Lung (tissue), 12 donors: ENCODE results near the gene SAMD4A. TPM values are rescaled to one million over a fixed set of nuclear protein-coding genes. Genes with fewer than 3 reads are reported as not detected.

Experiments
- ATAC-seq: fragments of 200-7000 bp; cut with Tn5 transposase; one replicate; pipeline ENCODE4 v1.9.1; 2020; ENCODE audit warnings: moderate number of reproducible peaks; ENCODE audit not compliant: insufficient read depth, low FRiP score
- DNase-seq, 3 donors: peaks; one replicate each; pipeline ENCODE4 v3.0.0-alpha.2; 2013 to 2017
- H3K27ac ChIP-seq, 2 donors: one replicate each; pipeline ENCODE4 v1.5.1; 2013; ENCODE audit warnings: mild to moderate bottlenecking in 2 of 2, moderate library complexity in 2 of 2, control low read depth in 1 of 2, inconsistent platforms in 1 of 2, low read depth in 1 of 2, low read length in 1 of 2
- H3K27me3 ChIP-seq, 3 donors: one replicate each; pipeline ENCODE4 v1.5.1; 2013; ENCODE audit warnings: low read length in 2 of 3; ENCODE audit not compliant: control insufficient read depth in 3 of 3, insufficient read depth in 3 of 3
- H3K36me3 ChIP-seq, 4 donors: one replicate each; pipeline ENCODE4 v1.5.1; 2013; ENCODE audit warnings: low read length in 4 of 4, mild to moderate bottlenecking in 1 of 4, moderate library complexity in 1 of 4; ENCODE audit not compliant: control insufficient read depth in 4 of 4, insufficient read depth in 4 of 4
- H3K4me1 ChIP-seq, 5 donors: one replicate each; pipeline ENCODE4 v1.5.1; 2013; ENCODE audit warnings: low read length in 5 of 5, mild to moderate bottlenecking in 2 of 5, moderate library complexity in 1 of 5; ENCODE audit not compliant: control insufficient read depth in 5 of 5, insufficient read depth in 5 of 5
- H3K4me3 ChIP-seq: one replicate; pipeline ENCODE4 v1.5.1; 2013; ENCODE audit warnings: mild to moderate bottlenecking, control low read depth, moderate library complexity
- H3K9ac ChIP-seq, 2 donors: one replicate each; pipeline ENCODE4 v1.5.1; 2013; ENCODE audit warnings: low read length in 2 of 2, control low read depth in 1 of 2; ENCODE audit not compliant: insufficient read depth in 1 of 2
- H3K9me3 ChIP-seq, 4 donors: one replicate each; pipeline ENCODE4 v1.5.1; 2013; ENCODE audit warnings: low read length in 3 of 4, mild to moderate bottlenecking in 1 of 4, moderate library complexity in 1 of 4; ENCODE audit not compliant: control insufficient read depth in 4 of 4, insufficient read depth in 3 of 4
- WGBS, 2 donors: extraction: QIAGEN DNeasy Blood & Tissue Kit; methylation state at CpG; one replicate each; pipeline ENCODE4 v1.1.7; 2013; 5-methylcytosine and 5-hydroxymethylcytosine counted together
- polyA plus RNA-seq, 2 donors: library from polyadenylated mRNA; stranded (reverse); fragments of 200-250 nt; gene quantifications; one replicate each; pipeline ENCODE4 v1.2.1, GENCODE V29; 2013
- total RNA-seq, 2 donors: library from RNA; depleted of rRNA in 1 of 2; stranded (reverse); fragments of >200 nt in 1 of 2; gene quantifications; one replicate each; pipeline ENCODE4 v1.2.1, GENCODE V29; 2014 to 2021
- TF ChIP-seq, protein P1 (sequence below): IDR thresholded peaks from 2 replicates; pipeline ENCODE4 v1.5.1; 2012; ENCODE audit warnings: mild to moderate bottlenecking; ENCODE audit errors: control extremely low read depth, extremely low read depth
- donor health status: control.
- donor health status: control.
- donor health status: Bipolar disorder and iron deficiency.
- donor health status: healthy.
- donor health status: DM: yes; HTN: yes; CAD: no.

The SAMD4A gene
- total and polyA plus RNA-seq, 4 donors, result 5.8 to 26.6 (median 16.2) TPM

- no peak overlapping the region for H3K27ac ChIP-seq
- peaks cover 0 to 12% (median 0%) of the 10 kb centered on the region in 5 donors for H3K4me1 ChIP-seq
- peaks cover 0 to 13% (median 0%) of the 10 kb centered on the region in 4 donors for H3K36me3 ChIP-seq
- TF ChIP-seq, protein P1, sequence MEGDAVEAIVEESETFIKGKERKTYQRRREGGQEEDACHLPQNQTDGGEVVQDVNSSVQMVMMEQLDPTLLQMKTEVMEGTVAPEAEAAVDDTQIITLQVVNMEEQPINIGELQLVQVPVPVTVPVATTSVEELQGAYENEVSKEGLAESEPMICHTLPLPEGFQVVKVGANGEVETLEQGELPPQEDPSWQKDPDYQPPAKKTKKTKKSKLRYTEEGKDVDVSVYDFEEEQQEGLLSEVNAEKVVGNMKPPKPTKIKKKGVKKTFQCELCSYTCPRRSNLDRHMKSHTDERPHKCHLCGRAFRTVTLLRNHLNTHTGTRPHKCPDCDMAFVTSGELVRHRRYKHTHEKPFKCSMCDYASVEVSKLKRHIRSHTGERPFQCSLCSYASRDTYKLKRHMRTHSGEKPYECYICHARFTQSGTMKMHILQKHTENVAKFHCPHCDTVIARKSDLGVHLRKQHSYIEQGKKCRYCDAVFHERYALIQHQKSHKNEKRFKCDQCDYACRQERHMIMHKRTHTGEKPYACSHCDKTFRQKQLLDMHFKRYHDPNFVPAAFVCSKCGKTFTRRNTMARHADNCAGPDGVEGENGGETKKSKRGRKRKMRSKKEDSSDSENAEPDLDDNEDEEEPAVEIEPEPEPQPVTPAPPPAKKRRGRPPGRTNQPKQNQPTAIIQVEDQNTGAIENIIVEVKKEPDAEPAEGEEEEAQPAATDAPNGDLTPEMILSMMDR, result no peak
- DNase-seq (no peak), ATAC-seq (no peak)
- H3K9ac ChIP-seq, result no peak overlapping the region
- no peaks in the 10 kb centered on the region for H3K9me3 ChIP-seq
- 93 to 95% methylated on average over 6 of the region's 6 CpGs for WGBS, 2 donors
- H3K27me3 ChIP-seq, result no peaks in the 10 kb centered on the region
- H3K4me3 ChIP-seq, result no peak overlapping the region
Observed at GRCh38 chr14:54754116-54754622, 187.2 kb downstream of the SAMD4A start.

DNA sequence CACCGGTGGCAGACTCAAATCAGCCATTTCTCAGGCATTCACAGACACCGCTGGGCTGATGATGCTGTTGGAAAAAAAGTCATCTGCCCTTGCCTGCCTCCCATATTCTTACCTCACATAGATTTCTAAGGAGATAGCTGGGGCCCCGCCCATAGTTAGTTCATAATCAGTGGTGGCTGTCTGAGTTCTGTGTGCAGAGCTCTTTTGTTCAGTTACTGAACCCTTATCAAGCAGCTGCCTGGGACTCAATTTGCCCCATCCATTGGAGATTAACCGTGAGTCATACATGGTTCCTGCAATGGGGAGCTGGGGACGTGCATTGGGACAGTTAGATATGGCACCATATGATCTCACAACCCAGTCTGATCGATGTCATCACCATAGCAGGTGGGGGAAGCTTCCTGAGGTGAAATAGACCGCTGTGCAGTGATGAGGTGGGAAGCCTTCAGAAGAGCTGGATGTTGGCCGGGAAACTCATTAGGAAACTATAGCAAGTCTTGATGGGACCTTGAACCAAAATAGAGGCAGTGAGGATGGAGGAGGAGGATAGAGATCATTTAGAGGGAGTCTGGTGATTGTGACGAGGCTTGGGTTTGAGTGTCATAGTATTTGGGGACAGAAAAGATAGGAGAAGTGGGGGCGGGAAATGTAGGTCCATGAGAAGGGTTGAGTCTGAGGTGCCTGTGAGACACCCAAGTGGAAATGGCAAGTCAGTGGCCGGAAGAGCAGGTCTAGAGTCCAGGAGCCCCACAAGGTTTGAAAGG lies 187.9 kb downstream of the SAMD4A start:
- Histone ChIP-seq H3K9ac (no peak overlapping the region), H3K4me1 (peaks cover 0 to 12% (median 0%) of the 10 kb centered on the region in 5 donors), H3K27me3 (no peaks in the 10 kb centered on the region), H3K9me3 (no peaks in the 10 kb centered on the region), H3K36me3 (peaks cover 0 to 13% (median 1%) of the 10 kb centered on the region in 4 donors), H3K27ac (no peak overlapping the region), H3K4me3 (no peak overlapping the region)
- no peak for DNase-seq
- 81 to 86% methylated on average over 11 of the region's 11 CpGs for WGBS, 2 donors
- TF ChIP-seq, protein P1, result no peak
- no peak for ATAC-seq

- H3K27ac ChIP-seq, result peak overlapping the region in 1 of 2 donors; percentile 20
- WGBS, 2 donors, result 23 to 43% methylated on average over 3 of the region's 3 CpGs
- no peak for ATAC-seq
- no peak for DNase-seq
- H3K4me3 ChIP-seq, result no peak overlapping the region
- no peaks in the 10 kb centered on the region for H3K27me3 ChIP-seq
- TF ChIP-seq, protein P1, result no peak
- no peaks in the 10 kb centered on the region for H3K9me3 ChIP-seq
- H3K9ac ChIP-seq, result no peak overlapping the region
- peaks cover 3 to 15% (median 9%) of the 10 kb centered on the region in 4 donors for H3K36me3 ChIP-seq
- H3K4me1 ChIP-seq, result peaks cover 0 to 12% (median 0%) of the 10 kb centered on the region in 5 donors
Observed at GRCh38 chr14:54756656-54757392, 189.9 kb downstream of the SAMD4A start.
